HL-60 (cell line): ENCODE data around the gene PLSCR4.

Experiments used
- POLR2AphosphoS5 ChIP-seq: IDR thresholded peaks from 2 replicates; pipeline ENCODE4 v1.6.1; 2012; ENCODE audit warnings: low read depth
- SPI1 ChIP-seq: IDR thresholded peaks from 2 replicates; pipeline ENCODE4 v1.6.1; 2012; ENCODE audit warnings: low read depth, mild to moderate bottlenecking, borderline replicate concordance
- TF ChIP-seq, protein P1 (sequence below): IDR thresholded peaks from 2 replicates; pipeline ENCODE4 v1.6.1; 2012; ENCODE audit warnings: low read depth; ENCODE audit not compliant: insufficient replicate concordance
- TF ChIP-seq, protein P2 (sequence below): IDR thresholded peaks from one replicate; pipeline ENCODE4 v1.5.1; 2011; ENCODE audit warnings: low read length, control low read depth, inconsistent platforms; ENCODE audit not compliant: insufficient read depth

DNA sequence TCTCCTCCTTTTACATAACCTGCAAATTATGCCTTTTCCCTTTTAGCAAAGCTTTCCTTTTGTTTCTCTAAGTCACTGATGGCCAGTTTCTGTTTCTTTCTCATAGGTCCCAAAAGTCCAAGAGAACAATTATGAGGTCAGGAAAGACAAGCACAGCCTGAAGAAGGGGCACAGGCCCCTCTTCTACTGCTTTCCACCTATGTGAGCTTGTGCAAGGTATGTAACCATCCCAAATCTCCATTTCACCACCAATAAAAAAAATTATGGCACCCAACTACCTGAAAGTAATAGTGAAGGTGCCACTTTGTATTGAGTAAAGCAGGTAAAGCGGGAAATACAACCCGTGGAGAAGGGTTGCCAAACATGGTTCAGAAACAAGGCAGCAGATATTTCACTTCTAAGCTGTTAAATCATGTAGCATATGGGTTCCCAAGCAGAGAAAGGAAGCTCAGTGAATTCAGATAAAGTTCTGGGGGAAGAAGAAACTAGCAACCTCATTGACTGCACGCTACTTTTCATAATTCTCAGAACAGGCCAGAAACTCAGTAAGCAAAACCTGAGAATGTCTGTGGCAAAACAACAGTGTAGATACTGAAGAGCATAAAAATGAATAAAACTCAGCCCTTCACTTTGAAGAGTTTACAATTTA, 94.1 kb downstream of the PLSCR4 start:
- TF ChIP-seq, protein P1, sequence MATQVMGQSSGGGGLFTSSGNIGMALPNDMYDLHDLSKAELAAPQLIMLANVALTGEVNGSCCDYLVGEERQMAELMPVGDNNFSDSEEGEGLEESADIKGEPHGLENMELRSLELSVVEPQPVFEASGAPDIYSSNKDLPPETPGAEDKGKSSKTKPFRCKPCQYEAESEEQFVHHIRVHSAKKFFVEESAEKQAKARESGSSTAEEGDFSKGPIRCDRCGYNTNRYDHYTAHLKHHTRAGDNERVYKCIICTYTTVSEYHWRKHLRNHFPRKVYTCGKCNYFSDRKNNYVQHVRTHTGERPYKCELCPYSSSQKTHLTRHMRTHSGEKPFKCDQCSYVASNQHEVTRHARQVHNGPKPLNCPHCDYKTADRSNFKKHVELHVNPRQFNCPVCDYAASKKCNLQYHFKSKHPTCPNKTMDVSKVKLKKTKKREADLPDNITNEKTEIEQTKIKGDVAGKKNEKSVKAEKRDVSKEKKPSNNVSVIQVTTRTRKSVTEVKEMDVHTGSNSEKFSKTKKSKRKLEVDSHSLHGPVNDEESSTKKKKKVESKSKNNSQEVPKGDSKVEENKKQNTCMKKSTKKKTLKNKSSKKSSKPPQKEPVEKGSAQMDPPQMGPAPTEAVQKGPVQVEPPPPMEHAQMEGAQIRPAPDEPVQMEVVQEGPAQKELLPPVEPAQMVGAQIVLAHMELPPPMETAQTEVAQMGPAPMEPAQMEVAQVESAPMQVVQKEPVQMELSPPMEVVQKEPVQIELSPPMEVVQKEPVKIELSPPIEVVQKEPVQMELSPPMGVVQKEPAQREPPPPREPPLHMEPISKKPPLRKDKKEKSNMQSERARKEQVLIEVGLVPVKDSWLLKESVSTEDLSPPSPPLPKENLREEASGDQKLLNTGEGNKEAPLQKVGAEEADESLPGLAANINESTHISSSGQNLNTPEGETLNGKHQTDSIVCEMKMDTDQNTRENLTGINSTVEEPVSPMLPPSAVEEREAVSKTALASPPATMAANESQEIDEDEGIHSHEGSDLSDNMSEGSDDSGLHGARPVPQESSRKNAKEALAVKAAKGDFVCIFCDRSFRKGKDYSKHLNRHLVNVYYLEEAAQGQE: no peak
- TF ChIP-seq, protein P2, sequence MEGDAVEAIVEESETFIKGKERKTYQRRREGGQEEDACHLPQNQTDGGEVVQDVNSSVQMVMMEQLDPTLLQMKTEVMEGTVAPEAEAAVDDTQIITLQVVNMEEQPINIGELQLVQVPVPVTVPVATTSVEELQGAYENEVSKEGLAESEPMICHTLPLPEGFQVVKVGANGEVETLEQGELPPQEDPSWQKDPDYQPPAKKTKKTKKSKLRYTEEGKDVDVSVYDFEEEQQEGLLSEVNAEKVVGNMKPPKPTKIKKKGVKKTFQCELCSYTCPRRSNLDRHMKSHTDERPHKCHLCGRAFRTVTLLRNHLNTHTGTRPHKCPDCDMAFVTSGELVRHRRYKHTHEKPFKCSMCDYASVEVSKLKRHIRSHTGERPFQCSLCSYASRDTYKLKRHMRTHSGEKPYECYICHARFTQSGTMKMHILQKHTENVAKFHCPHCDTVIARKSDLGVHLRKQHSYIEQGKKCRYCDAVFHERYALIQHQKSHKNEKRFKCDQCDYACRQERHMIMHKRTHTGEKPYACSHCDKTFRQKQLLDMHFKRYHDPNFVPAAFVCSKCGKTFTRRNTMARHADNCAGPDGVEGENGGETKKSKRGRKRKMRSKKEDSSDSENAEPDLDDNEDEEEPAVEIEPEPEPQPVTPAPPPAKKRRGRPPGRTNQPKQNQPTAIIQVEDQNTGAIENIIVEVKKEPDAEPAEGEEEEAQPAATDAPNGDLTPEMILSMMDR: no peak
- TF ChIP-seq POLR2AphosphoS5: no peak
- no peak for TF ChIP-seq SPI1
